ENCODE results near the gene SH3TC2.

The SH3TC2 gene

DNA sequence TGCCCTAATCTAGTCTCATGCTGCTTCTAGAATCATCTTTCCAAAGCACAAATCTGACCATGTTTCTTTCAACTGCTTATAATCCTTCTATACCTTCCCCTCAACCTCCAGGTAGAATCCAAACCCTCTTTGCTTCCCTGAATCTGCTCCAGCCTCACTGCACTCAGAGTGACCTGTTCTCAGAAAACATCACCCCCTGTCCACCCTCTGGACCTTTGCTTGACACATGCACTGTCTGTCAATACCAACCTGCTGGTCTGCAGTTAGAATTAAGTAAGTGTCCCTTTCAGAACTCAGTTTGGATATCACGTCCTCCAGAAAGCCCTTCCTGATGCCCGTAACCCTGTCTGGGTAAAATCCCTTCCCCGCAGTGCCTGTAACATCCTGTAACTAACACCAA lies 63.1 kb downstream of the SH3TC2 start:
- DNase-seq (ENCODE audit: low spot score) = no peak

DNA sequence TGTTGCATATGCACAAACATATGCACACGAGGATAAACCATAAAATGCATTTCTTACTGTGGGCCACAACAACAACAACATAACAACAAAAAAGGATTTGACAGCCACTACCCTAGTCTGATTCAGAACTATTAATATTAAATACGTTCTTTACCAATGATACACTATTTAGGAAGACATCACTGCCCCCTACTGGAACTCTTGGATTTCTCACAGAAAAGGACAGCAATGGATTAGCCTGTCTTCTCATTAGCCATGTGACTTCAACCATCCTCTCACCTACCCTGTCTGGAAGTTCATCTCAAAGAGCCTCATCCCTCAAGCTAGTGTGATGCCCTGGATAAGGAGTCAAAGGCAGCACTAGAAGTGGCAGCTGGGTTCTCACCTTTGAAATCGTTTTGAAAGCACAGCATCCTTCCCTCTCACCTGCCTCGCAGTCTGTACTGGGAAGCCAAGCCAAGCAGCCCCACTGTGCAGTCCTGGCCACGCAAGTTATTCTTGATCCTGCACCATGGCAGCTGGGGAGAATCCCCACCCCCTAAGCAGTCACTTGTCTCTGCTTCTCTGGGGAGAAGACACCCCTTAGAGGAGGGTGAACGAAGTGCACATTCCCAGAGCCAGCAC lies 64.6 kb downstream of the SH3TC2 start:
- peak; percentile 19 for DNase-seq (ENCODE audit: low spot score)

DNA sequence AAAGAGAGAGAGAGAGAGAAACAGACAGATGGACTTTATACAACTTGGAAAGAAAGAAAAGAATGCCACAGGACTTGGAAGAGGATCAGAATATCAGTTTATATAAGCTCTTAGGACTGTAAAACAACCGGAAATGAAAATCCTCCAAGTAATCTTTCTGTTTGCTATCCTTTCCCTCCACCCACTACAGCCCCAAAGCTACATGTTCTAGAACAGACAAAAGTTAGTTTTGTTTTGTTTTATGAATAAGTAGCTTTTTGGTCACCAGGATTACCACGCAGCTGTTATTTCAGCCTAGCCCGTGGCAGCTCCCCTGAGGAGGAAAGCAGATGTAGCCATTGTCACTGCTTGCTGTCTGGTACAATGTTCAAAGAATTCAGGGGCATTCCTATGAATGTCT lies 66.6 kb downstream of the SH3TC2 start:
- no peak for DNase-seq (ENCODE audit: low spot score)

DNA sequence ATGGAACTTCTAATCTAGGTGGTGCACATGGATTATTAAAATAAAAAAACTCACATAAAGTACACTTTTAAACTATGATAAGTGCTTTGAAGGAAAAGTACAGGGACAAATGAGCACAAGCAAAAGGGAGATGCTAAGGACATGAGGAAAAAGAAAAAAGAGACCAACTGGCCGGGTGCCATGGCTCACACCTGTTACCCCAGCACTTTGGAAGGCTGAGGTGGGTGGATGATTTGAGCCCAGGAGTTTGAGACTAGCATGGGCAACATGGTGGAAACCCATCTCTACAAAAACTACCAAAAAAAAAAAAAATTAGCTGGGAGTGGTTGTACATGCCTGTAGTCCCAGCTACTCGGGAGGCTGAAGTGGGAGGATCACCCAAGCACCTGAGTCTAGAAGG lies 67.1 kb downstream of the SH3TC2 start:
- no peak for DNase-seq (ENCODE audit: low spot score)

DNA sequence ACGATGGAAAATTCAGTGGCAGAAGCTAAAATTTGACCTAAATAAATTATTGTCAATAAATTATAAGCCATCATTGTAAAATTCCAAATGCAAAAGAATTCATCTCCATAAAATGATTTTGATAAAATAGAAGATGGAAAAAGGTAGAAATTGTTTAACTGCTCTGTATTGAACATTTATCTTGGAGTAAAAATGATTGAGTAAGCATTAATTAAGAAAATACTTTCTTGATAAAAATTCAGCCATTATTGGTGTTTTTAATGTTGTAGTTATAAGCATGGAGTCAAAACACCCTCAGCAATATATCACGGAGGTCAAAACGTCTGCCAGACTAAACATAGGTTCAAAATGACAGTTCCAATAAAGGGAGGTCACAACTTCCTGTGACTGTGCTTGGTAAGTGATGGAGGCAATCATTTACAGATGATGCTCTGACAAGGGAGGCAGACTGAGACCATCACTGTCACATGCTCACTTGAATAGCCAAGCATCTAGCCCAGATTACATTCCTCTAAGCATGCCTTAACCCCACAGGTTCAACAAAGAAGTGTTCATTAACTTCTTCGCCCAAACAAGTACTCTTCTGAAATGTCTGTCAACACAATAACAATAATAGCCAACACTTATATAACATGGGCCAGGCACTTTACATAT lies 69.5 kb downstream of the SH3TC2 start:
- no peak for DNase-seq (ENCODE audit: low spot score)

DNA sequence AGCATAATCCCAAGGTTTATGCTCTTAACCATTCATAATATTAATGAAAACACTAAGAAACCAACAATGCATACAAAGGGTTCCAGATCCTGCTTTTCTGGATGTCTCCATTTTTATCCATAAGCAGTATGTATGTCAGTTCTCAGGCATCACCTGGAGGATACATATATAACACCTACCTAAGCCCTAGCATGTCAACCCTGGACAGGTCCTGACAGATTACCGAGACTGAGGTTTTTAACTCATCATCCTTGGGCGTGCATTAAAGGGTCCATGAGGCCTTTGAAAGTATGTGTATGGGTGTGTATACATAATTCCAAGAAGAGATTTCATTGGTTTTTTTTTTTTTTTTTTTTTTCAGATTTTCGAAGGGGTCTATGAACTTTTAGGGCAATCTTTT lies 70.6 kb downstream of the SH3TC2 start:
- DNase-seq (ENCODE audit: low spot score) = no peak

DNA sequence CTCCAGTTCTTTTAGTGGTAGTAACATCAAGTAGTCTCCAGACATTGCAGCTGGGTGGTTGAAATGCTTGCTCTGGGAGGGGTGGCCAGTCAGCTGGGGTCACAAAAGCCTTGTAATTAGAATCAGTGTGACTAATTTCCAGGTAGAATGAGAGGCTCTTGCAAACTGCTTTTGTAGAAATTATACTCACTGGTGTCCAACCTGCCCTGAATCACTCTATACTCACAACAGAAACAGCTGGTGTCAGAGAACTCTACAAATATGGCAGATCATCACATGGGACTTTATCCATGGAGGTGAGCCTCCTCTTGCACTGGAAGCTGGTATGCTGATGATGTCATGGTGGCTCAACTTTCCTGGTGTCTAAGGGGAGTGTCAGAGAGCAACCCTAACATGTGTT lies 71.3 kb downstream of the SH3TC2 start:
- DNase-seq (ENCODE audit: low spot score) = no peak

DNA sequence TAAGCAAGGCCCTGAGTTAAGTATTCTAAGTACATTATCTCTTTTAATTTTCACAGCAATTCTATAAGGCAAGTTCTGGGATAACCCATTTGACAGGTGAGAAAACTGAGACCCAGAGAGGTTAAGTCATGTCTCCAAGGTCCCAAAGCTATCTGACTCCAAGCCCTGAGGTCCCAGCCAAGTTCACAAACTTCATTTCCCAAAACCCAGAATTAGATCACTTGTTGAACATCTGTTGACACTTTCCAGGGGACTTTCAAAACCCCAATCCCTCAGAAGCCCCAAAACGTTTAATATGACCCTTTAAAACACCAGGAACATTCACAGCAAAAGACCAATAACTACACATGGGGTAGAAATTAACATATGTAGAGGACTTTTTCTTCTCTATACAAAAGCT lies 72.0 kb downstream of the SH3TC2 start:
- DNase-seq (ENCODE audit: low spot score) = no peak

DNA sequence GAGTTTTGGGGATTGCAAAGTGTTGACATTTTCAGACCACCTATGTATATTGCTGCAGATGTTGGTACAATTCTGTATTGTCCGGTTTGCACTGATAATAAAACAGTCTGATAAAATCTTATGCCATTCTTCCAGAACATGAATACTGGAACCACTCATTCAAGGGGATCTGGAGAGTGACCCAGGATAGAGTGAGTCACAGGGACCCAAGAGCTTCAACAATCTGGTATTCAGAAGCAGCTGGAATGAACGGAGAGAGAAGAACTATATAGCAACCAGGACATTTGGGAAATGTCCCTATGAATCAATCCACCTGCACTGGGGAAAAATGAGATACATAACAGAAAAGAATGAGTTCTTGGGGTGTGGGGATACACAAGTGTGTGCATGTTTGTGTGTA lies 73.3 kb downstream of the SH3TC2 start:
- no peak for DNase-seq (ENCODE audit: low spot score)

DNA sequence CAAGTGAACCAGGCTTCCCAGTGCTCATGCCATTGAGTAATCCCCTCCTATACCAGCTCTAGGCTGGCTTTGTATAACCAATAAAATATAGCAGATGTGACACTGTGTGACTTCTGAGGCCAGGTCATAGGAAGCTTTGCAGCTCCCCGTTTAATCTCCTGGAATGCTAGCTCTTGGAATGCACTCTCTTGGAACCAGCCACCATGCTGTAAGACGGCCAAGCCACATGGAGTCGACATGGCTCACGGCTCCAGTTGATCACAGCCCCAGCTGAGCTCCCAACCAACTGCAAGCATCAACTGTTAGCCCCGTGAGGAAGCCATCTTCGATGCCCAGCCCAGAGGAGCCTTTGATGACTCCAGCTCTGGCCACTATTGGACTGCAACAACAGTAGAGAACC lies 74.5 kb downstream of the SH3TC2 start:
- DNase-seq (ENCODE audit: low spot score) = no peak

DNA sequence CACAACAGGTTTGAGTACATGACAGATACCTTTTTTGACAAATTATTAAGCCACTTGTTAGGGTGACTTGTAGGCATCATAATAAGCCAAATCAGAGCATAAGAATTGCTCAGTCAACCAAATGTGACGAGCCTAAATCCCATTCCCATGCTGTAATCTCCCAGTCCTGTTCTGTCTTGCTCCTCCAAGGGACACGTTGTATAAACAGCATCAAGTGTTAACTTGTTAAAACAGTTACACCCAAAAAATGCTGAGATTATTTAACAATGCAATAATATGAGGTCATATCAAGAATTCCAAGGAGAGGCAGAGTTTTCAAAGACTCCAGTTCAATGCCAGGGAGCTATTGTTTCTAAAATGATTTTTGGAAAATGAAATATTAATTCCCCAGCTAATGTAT lies 76.2 kb downstream of the SH3TC2 start:
- DNase-seq (ENCODE audit: low spot score) = no peak

DNA sequence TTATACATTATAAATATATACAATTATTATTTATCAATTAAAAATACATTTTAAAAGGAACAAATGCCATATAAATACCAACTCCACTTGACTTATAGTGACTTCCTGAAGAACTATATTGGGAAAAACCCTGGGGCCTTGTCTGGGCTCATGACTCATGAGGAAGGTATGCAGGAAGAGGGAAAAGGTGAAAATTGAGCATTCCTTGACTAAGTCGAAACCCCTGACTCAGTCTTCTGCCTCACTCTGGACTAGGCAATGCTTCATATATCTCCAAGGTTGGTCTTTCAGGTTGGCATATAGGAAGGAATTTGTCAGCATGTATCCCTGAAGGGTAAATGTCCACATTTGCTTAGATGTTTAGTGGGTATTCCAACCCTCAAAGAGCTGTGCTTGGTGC lies 78.5 kb downstream of the SH3TC2 start:
- no peak for DNase-seq (ENCODE audit: low spot score)

DNA sequence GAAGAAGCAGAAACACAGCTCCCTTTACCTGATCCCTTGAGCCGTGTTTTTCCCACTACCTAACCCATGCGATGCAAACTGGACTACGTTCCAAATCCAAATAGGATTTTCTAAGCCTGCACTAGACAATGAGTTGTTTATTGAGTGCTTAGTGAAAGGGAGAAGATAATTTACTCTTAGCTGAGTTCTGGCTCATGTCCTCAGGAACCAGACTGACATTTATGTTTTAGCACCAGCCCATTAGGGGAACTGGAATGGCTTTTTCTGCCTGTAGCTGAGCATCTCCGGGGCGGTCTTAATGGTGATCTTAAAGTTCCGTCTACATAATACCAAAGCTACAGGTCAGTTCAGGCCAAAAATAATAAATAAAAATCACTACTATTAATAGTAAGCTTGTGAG lies 81.5 kb downstream of the SH3TC2 start:
- no peak for DNase-seq (ENCODE audit: low spot score)

DNA sequence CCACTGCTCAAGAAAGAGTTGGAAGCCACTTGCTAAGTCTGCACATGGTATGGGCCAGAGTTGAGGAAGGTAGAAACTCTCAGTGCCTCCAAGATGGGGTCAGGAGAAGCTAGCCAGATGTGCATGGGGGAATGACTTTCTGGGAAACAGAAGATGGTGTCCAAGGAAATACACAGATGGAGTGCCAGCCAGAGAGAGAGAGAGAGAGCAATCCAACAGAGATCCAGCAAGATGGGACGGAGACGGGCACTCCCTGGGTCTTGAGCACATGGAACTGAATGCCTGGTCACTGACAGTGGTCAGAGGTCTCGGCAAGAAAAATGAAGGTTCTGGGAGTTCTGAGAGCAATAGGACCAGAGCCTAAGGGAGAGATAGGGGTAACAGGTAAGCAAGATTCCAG lies 82.1 kb downstream of the SH3TC2 start:
- no peak for DNase-seq (ENCODE audit: low spot score)

DNA sequence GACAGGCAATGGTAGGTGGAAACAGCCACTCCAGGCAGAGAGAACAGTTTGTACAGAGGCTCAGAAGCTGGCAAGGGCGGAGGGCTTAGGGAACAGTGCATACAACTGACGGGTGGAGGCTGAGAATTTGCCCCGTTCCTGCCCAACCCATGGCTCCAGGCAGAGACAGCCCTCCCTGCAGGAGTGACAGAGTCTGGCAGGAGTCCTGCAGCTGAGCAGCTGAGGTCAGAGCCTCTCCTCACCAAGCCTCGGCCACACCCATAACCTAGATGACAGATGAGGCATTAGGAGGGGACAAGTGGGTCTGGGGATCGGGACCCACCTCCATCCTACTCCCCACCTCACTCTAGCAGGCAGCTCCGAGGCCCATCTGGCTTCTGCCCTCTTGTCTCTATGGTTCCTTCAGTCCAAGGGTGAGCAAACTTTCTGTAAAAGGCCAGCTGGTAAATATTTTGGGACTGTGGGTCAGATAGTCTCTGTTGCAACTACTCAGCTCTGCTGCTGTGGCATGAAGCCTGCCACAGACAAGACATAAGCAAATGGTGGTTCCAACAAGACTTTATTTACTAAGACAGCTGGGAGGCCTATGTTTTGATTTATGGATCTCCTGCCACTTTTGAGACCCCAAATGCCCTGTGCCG lies 83.7 kb downstream of the SH3TC2 start:
- DNase-seq (ENCODE audit: low spot score) = no peak

DNA sequence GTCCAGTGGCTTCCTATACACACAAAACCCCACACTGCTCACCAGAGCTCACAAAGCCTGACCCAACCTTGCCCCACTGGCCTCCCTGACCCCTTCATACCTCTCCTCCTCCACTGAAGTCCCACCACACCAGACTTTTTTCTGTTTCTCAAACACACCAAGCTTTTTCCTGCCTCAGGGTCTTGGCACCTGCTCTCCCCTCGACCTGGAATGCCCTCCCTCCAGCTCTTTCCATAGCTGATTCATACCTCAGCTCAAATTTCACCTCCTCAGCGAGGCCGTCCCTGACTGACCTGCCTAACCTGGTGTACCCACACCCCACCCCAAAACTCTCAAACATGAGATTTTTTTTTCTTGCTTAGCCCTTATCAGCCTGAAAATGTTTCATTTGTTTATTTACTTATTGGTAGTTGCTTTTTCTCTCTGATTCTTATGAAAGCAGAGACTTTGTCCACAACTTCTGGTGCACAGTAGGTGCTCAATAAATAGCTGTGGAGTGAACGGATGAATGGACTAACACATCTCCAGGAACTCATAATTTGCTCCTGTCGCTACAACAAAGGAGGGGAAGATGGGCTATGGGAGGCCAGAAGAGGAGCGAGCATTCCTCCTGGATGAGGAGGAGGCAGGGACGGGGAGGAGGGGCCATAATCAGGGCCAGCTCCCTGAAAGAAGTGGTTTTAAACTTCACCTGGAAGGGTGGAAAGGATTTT lies 84.3 kb downstream of the SH3TC2 start:
- DNase-seq (ENCODE audit: low spot score) = no peak

DNA sequence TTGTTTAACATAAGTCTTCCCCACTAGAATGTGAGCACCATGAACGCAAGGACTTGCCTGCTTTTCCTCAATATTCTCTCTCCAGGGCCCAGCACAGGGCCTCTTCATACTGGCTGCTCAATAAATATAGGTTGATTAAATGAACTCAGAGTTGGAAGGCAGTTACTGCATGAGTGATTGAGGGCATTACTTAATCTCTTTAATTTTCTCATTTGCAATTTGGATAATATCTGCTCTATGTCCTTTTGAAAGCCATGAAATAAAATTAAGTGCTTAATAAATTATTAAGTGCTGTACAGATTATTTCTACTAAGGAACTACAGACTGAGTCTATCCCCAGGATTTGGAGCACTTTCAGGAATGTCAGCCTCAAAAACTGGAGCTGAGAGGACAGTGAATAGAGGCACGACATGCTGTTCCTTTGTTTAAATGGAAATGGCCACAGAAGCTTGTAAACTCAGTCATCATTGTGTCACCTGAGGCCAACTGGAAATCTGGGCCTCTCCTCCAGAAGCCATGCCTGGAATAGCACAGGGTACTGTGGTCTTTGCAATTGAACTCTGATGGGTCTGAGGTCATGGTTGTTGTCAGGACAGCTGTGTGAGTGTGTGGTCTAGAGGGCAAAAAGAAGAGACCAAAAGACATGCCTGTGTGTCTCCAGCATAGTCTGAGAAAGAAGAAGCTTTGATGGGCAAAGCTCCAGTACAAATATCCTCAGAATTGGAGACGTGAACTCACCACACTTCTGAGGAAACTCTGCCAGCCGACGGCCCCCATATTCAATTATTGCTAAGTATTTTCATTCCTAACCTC lies 86.1 kb downstream of the SH3TC2 start:
- DNase-seq (ENCODE audit: low spot score) = no peak

DNA sequence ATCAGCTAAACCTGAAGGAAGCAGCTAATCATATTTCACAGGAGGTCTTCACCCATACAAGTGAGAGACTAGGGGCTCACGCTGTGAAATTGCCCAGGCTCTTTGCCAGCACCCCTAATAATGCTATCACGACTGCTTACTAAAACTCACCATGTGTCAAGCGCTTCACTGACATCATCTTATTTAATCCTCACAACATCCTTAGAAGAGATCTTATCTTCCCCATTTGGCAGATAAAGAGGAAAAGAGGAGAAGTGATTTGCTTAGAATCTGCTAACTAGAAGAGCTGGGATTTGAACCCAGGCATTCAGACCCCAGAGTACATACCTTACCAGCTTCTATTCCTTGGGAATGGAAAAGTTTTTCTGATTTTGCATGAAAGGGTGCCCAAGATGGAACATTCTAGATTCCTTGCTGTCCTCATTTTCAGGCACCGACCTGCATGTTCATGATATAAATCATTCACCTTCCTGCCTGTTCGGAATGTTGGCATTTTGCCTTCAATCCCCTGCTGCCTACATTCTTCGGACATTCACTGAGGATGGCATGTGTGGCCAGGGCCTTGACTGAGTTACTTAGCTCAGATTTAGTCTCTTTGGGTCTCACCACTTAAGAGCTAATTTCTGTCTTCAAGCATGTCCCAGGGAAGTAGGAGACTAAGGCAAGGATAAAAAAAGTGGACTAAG lies 88.1 kb downstream of the SH3TC2 start:
- DNase-seq (ENCODE audit: low spot score) = no peak

DNA sequence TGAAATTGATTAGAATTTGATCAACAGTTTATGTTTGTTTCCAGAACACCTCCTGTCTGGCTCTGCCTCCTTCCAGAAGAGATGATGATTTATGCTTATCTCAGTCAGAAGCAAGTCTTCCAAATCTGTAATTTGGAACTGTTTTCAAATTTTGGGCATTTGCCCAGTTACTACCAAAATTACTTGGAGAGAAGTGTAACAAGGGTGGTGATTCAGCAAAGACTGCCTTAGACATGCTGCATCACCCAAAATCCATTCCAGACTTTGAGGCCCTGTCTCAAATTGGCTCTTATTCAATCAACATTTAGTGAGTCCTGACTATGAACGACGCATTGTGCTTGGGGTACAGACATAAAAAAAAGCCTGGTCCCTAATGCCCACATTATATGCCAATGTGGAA lies 89.4 kb downstream of the SH3TC2 start:
- no peak for DNase-seq (ENCODE audit: low spot score)

DNA sequence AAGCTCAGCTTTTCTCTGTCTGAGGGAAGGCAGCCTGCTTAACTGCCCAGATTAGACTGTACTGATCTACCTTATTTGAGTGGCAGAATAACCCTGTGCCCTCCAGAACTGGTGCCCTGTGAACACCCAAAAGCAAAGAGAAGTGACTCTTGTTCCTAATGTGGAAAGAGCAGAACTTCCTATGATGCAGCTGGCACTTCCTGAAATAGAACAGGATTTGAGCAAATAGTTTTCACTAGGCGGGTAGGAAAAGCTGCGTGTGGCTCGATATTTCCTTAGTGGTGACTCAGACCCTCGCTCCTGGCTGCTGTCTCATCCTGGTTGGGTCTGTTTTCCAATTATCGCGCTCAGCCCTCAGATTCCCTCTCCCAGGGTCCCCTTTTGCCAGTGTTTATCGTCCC lies 89.9 kb downstream of the SH3TC2 start:
- DNase-seq (ENCODE audit: low spot score) = no peak

DNA sequence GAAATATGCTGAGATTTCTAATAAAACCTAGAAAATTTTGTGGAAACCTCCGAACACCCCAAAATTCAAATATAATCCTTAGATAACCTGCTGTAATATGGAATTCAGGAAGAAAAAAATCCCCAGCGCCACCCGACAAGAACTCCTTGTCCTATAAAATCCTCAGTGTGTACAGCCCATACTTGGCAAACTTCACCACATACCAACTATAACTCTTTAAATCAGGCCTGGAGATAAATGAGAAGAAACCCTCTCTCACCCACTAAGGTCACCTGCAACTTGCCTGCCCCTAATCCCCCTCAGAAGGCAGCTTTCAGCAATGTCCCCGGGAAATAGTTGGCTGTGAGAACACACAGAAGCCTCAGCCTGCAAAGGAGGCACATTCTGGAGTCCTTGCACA lies 90.5 kb downstream of the SH3TC2 start:
- no peak for DNase-seq (ENCODE audit: low spot score)

DNA sequence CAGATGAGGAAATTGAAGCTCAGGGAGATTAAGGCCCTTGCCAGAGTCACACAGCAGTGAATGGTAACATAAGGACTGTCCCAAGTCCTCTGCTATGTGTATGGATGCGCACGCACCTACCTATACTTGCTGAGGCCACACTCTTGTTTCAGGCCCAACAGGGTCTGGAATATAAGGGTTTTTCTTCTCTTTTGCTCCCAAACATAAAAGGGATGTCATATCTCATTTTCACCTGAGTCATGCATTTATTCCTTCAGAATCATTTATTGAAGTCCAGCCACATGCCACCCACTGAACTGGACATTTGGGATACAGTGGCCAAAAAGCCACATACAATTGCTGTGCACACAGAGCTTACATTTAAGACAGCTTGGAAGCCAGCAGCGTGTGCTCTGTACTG lies 92.0 kb downstream of the SH3TC2 start:
- no peak for DNase-seq (ENCODE audit: low spot score)
